Activated B cell treated with CpG ODN at 0.5 μM for 24 hours (primary cell): ENCODE data around the gene VPS26B. TPM values are rescaled to one million over a fixed set of nuclear protein-coding genes. Genes with fewer than 3 reads are reported as not detected.

Experiments used
- ATAC-seq: fragments of 200-7000 bp; cut with Tn5 transposase; one replicate; pipeline ENCODE4 v1.10.0; 2021; ENCODE audit warnings: low read depth, mild to moderate bottlenecking, moderate library complexity
- CTCF ChIA-PET: fragments of 350-600 bp; sonication (Branson Sonifier 250); formaldehyde crosslinking; loops from one replicate; lab custom pipeline; 2021; ENCODE audit warnings: antibody characterized with exemption; lab: Charles Lee
- POLR2A ChIA-PET: fragments of 350-600 bp; sonication (Branson Sonifier 250); formaldehyde crosslinking; loops from one replicate; lab custom pipeline; 2021; ENCODE audit warnings: antibody characterized with exemption; lab: Charles Lee
- DNase-seq: peaks from one replicate; pipeline ENCODE4 v3.0.0; 2022
- H3K27ac Mint-ChIP-seq: one replicate; pipeline ENCODE4 v1.8.0; 2020; ENCODE audit warnings: mixed read lengths
- H3K27me3 Mint-ChIP-seq: one replicate; pipeline ENCODE4 v1.8.0; 2021; ENCODE audit warnings: mixed read lengths
- H3K36me3 Mint-ChIP-seq: one replicate; pipeline ENCODE4 v1.8.0; 2021; ENCODE audit warnings: low read depth, mixed read lengths
- H3K4me1 Mint-ChIP-seq: one replicate; pipeline ENCODE4 v1.8.0; 2021; ENCODE audit warnings: mixed read lengths
- H3K4me3 Mint-ChIP-seq: one replicate; pipeline ENCODE4 v1.8.0; 2020; ENCODE audit warnings: mild to moderate bottlenecking, mixed read lengths
- H3K9me3 Mint-ChIP-seq: one replicate; pipeline ENCODE4 v1.8.0; 2020; ENCODE audit warnings: mixed read lengths
- intact Hi-C: fragments of 100-400 bp; cut with micrococcal nuclease; formaldehyde crosslinking; loops from one replicate; pipeline ENCODE4 v1.15.1; 2024
- total RNA-seq: library from RNA; stranded (reverse); gene quantifications from 2 replicates; pipeline ENCODE4 v1.2.3, GENCODE V29; 2022
- TF ChIP-seq, protein P1 (sequence below): fragments of 200-600 bp; IDR thresholded peaks from one replicate; pipeline ENCODE4 v1.8.0; 2022; ENCODE audit warnings: antibody characterized with exemption, mild to moderate bottlenecking

The VPS26B gene
- total RNA-seq, 1 donor from 2014 or later, result 11.4 TPM

DNA sequence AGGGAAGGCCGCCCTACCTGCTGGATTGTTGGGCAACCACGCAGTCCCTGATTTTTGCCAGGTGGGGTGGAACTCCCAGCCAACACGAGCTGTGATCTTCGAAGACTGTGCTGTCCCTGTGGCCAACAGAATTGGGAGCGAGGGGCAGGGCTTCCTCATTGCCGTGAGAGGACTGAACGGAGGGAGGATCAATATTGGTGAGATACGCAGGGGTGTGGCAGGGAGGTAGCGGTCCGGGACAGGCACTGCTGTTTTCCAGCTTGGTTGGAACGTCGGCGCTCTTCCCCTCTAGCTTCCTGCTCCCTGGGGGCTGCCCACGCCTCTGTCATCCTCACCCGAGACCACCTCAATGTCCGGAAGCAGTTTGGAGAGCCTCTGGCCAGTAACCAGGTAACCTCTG lies 36.5 kb downstream of the VPS26B start:
- H3K4me3 Mint-ChIP-seq, result no peak overlapping the region
- no peaks in the 10 kb centered on the region for H3K9me3 Mint-ChIP-seq
- TF ChIP-seq, protein P1, sequence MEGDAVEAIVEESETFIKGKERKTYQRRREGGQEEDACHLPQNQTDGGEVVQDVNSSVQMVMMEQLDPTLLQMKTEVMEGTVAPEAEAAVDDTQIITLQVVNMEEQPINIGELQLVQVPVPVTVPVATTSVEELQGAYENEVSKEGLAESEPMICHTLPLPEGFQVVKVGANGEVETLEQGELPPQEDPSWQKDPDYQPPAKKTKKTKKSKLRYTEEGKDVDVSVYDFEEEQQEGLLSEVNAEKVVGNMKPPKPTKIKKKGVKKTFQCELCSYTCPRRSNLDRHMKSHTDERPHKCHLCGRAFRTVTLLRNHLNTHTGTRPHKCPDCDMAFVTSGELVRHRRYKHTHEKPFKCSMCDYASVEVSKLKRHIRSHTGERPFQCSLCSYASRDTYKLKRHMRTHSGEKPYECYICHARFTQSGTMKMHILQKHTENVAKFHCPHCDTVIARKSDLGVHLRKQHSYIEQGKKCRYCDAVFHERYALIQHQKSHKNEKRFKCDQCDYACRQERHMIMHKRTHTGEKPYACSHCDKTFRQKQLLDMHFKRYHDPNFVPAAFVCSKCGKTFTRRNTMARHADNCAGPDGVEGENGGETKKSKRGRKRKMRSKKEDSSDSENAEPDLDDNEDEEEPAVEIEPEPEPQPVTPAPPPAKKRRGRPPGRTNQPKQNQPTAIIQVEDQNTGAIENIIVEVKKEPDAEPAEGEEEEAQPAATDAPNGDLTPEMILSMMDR, result no peak
- POLR2A ChIA-PET, result no interaction called here
- DNase-seq, result no peak
- intact Hi-C loops, result no loop called here
- no peak for ATAC-seq
- no peaks in the 10 kb centered on the region for H3K4me1 Mint-ChIP-seq
- CTCF ChIA-PET, result no interaction called here
- H3K27me3 Mint-ChIP-seq, result no peaks in the 10 kb centered on the region
- H3K36me3 Mint-ChIP-seq, result peaks cover 57% of the 10 kb centered on the region
- H3K27ac Mint-ChIP-seq, result no peak overlapping the region

DNA sequence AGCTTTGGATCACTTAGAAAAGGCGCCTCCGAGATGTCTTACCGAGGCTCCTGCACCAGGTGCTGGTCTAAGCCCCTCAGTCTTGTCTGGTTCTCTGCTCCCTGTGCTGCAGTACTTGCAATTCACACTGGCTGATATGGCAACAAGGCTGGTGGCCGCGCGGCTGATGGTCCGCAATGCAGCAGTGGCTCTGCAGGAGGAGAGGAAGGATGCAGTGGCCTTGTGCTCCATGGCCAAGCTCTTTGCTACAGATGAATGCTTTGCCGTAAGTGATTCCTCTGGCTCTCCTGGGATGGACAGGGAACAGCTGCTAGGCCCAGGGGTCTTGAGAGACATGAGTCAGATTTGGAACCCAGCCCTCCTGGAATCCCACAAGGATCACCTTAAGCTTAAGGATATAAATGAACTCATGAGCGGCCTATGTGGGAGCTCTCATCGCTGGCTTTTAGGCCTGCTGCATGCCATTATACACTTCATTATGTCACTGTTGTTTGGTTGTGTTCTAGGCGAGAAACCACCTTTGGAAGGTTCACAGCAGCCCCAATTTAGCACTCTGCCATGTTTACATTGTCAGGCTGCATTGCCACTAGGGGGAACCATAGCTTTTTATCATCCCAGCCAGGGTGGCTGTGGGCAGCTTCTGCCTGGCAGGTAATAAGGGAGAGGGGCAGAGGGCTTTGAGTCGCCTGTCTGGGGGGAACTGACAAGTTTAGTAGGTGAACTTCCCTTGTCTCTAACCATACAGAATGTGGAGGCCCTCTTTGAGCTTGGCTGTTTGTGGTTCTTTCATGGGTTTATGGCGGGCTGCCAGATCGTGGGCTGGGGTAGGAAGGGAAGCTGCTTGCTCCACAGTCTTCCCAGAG lies 37.4 kb downstream of the VPS26B start:
- Mint-ChIP-seq H3K4me1 (no peaks in the 10 kb centered on the region), H3K27ac (no peak overlapping the region), H3K36me3 (peaks cover 55% of the 10 kb centered on the region), H3K9me3 (no peaks in the 10 kb centered on the region), H3K4me3 (no peak overlapping the region), H3K27me3 (no peaks in the 10 kb centered on the region)
- ChIA-PET POLR2A (no interaction called here), CTCF (interaction anchor here (0.8 to 1.2 kb wide), 3 partner anchors 8 to 38 kb away, joined by 3 read pairs; partner anchors contain the start of genes ACAD8, GLB1L3, THYN1 and VPS26B)
- no peak for ATAC-seq
- no peak for DNase-seq
- intact Hi-C loops, result no loop called here
- TF ChIP-seq, protein P1, result no peak

DNA sequence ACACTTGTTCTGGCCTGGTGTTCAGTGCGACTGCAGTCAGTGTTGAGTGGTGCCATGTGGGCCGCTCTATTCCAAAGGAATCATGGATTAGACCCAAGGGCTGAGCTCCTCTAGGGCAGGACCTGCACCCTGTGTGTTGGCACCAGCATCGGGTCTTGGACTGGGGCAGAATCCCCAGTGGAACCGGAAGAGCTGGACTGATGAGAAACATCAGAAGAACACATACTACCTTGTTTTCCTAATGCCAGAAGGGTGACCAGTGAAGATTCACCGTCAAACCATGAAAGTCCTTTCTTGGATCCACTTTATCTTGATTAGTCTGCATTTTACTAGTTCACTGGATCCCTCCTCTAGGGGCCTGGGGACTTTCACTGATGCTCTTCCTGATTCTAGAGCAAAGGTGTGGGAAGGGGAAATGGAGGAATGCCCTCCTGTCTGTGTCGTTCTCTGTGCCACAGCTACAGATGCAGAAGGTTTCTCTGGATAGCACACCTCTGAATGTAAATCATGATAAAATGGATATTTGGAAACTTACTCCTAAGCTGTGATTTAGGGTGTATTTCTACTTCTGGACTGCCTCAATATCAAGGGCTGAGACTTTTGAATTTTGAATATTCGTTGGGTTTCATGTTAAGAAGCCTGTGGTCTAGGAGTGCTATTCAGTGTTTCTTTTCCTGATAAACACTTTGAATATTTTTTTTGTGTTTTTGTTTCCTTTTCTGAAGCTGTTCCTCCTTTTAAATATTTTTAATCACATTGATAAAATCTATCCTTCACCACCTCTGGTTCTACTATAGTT lies 40.7 kb downstream of the VPS26B start:
- ATAC-seq (no peak), DNase-seq (no peak)
- intact Hi-C loops, result no loop called here
- CTCF ChIA-PET, result interaction anchor here (0.6 to 1.4 kb wide), 2 partner anchors 13 to 215 kb away, joined by 3 read pairs; no protein-coding TSS in a partner anchor
- TF ChIP-seq, protein P1, result no peak
- no peak overlapping the region for H3K27ac Mint-ChIP-seq
- no peaks in the 10 kb centered on the region for H3K4me1 Mint-ChIP-seq
- POLR2A ChIA-PET, result no interaction called here
- H3K36me3 Mint-ChIP-seq, result peaks cover 34% of the 10 kb centered on the region
- H3K27me3 Mint-ChIP-seq, result peaks cover 11% of the 10 kb centered on the region
- H3K9me3 Mint-ChIP-seq, result no peaks in the 10 kb centered on the region
- no peak overlapping the region for H3K4me3 Mint-ChIP-seq

DNA sequence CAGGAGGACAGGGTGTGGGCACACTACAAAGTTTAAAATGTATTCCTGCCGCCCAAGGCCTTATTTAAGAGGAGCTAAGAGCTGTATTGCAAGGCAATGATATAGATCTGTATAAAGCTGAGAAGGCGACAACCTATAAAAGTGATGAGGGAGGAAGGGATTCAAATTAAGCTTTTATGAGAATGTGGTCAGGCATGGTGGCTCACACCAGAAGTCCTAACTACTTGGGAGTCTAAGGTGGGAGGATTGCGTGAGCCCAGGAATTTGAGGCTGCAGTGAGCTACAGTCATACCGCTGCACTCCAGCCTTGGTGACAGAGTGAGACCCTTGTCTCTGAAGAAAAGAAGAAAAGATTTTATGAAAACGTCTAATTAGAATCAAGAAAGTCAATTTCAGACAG lies 42.0 kb downstream of the VPS26B start:
- no peaks in the 10 kb centered on the region for H3K9me3 Mint-ChIP-seq
- ChIA-PET POLR2A (no interaction called here), CTCF (no interaction called here)
- TF ChIP-seq, protein P1, result no peak
- ATAC-seq (no peak), DNase-seq (no peak)
- H3K27ac Mint-ChIP-seq, result no peak overlapping the region
- H3K36me3 Mint-ChIP-seq, result peaks cover 22% of the 10 kb centered on the region
- no peak overlapping the region for H3K4me3 Mint-ChIP-seq
- intact Hi-C loops, result no loop called here
- peaks cover 21% of the 10 kb centered on the region for H3K27me3 Mint-ChIP-seq
- H3K4me1 Mint-ChIP-seq, result no peaks in the 10 kb centered on the region

DNA sequence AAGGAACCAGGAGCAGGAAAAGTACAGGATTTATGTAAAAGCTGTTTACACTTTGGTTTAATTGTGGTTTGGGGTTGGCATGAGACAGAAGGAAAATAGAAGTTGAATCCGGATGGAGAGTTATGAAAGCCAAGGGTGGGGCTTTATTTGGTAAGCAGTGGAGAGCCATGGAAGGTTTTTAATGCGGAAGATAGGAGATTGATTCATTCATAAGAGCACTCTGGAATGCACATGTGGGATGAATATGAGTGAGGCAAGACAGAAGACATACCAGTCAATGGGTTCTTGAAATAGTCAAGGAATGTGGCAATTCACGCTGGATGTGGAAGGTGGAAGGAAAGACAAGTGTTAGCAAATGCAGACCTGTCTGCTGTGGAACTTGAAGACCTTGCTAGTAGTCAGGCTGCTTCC lies 42.4 kb downstream of the VPS26B start:
- Mint-ChIP-seq H3K9me3 (no peaks in the 10 kb centered on the region), H3K4me1 (no peaks in the 10 kb centered on the region), H3K27me3 (peaks cover 24% of the 10 kb centered on the region), H3K27ac (no peak overlapping the region), H3K4me3 (no peak overlapping the region), H3K36me3 (peaks cover 18% of the 10 kb centered on the region)
- no peak for ATAC-seq
- ChIA-PET POLR2A (no interaction called here), CTCF (no interaction called here)
- TF ChIP-seq, protein P1, result no peak
- intact Hi-C loops, result no loop called here
- no peak for DNase-seq
